ENCODE measurements around the gene SLC13A4.
A peak's percentile ranks its signal among the peaks of the same experiment; 100 is the strongest.

The SLC13A4 gene

DNA sequence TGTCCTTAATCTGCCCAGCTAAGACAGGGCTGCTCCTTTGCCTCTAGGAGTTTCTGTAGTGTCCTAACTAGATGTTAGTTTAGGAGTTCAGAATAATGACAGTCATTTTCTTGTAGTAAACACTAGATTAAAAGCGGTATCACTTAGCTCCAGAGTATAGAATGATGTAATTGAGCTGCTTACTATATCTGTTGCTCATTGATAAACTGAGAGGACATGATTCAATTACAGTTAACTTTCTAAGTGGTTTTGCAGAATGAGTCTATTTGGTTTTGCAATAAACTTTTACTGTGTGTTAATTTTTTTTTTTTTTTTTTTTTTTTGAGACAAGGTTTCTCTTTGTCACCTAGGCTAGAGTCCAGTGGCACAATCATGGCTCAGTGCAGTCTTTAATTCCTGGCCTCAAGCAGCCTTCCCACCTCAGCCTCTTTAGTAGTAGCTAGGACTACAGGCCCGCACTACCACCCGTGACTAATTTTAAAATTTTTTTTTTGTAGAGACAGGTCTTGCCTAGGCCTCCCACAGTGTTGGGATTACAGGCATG lies 63.9 kb downstream of the SLC13A4 start:
- Histone ChIP-seq H3K4me3 (ENCODE audit: low read depth, low read length) (peak overlapping the region; percentile 97), H3K27ac (ENCODE audit: low read depth, low read length) (peak overlapping the region; percentile 98), H3K79me2 (ENCODE audit: control insufficient read depth, insufficient read depth, low read length, unreplicated experiment) (peaks cover 61% of the 10 kb centered on the region), H3K36me3 (ENCODE audit: insufficient read depth, low read length) (no peaks in the 10 kb centered on the region), H3K27me3 (ENCODE audit: insufficient read depth, low read length) (no peaks in the 10 kb centered on the region), H2AFZ (ENCODE audit: low read length, unreplicated experiment) (no peak overlapping the region), H3K4me1 (ENCODE audit: control insufficient read depth, insufficient read depth, low read length, unreplicated experiment) (peaks cover 27% of the 10 kb centered on the region)

GRCh38 chr7:135662373-135663114 lies 65.4 kb downstream of the SLC13A4 start, which contains the start of gene STMP1:
Gene STMP1 (plus strand): TSS chr7:135662514.
- H3K36me3 ChIP-seq (ENCODE audit: insufficient read depth, low read length) = no peaks in the 10 kb centered on the region
- H3K79me2 ChIP-seq (ENCODE audit: control insufficient read depth, insufficient read depth, low read length, unreplicated experiment) = peaks cover 45% of the 10 kb centered on the region
- peaks cover 25% of the 10 kb centered on the region for H3K4me1 ChIP-seq (ENCODE audit: control insufficient read depth, insufficient read depth, low read length, unreplicated experiment)
- no peaks in the 10 kb centered on the region for H3K27me3 ChIP-seq (ENCODE audit: insufficient read depth, low read length)
- peak within 1 kb of the TSS; percentile 90 for H2AFZ ChIP-seq (ENCODE audit: low read length, unreplicated experiment)
- H3K27ac ChIP-seq (ENCODE audit: low read depth, low read length) = peak within 1 kb of the TSS; percentile 98
- peak within 1 kb of the TSS; percentile 97 for H3K4me3 ChIP-seq (ENCODE audit: low read depth, low read length)

DNA sequence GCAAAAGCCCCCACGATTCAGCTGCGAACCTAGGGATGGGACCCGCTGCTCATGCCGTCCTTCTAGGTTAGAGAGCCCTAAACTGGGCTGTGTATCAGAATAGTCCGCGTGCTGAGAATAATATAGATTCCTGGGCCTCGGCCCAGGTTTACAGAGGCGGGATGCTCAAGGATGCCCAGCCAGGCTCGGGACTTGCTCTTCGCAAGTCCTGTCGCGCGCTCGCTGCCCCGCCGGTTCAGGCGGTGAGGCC lies 65.9 kb downstream of the SLC13A4 start:
- Histone ChIP-seq H3K4me1 (ENCODE audit: control insufficient read depth, insufficient read depth, low read length, unreplicated experiment) (peaks cover 25% of the 10 kb centered on the region), H2AFZ (ENCODE audit: low read length, unreplicated experiment) (peak overlapping the region; percentile 89), H3K27me3 (ENCODE audit: insufficient read depth, low read length) (no peaks in the 10 kb centered on the region), H3K27ac (ENCODE audit: low read depth, low read length) (peak overlapping the region; percentile 98), H3K79me2 (ENCODE audit: control insufficient read depth, insufficient read depth, low read length, unreplicated experiment) (peaks cover 41% of the 10 kb centered on the region), H3K36me3 (ENCODE audit: insufficient read depth, low read length) (no peaks in the 10 kb centered on the region), H3K4me3 (ENCODE audit: low read depth, low read length) (peak overlapping the region; percentile 97)

GRCh38 chr7:135661311-135662122 lies 66.5 kb downstream of the SLC13A4 start:
- peak overlapping the region; percentile 98 for H3K27ac ChIP-seq (ENCODE audit: low read depth, low read length)
- H3K79me2 ChIP-seq (ENCODE audit: control insufficient read depth, insufficient read depth, low read length, unreplicated experiment) = peaks cover 36% of the 10 kb centered on the region
- H2AFZ ChIP-seq (ENCODE audit: low read length, unreplicated experiment) = peak overlapping the region; percentile 89
- no peaks in the 10 kb centered on the region for H3K27me3 ChIP-seq (ENCODE audit: insufficient read depth, low read length)
- H3K4me3 ChIP-seq (ENCODE audit: low read depth, low read length) = peak overlapping the region; percentile 97
- H3K36me3 ChIP-seq (ENCODE audit: insufficient read depth, low read length) = no peaks in the 10 kb centered on the region
- peaks cover 21% of the 10 kb centered on the region for H3K4me1 ChIP-seq (ENCODE audit: control insufficient read depth, insufficient read depth, low read length, unreplicated experiment)

DNA sequence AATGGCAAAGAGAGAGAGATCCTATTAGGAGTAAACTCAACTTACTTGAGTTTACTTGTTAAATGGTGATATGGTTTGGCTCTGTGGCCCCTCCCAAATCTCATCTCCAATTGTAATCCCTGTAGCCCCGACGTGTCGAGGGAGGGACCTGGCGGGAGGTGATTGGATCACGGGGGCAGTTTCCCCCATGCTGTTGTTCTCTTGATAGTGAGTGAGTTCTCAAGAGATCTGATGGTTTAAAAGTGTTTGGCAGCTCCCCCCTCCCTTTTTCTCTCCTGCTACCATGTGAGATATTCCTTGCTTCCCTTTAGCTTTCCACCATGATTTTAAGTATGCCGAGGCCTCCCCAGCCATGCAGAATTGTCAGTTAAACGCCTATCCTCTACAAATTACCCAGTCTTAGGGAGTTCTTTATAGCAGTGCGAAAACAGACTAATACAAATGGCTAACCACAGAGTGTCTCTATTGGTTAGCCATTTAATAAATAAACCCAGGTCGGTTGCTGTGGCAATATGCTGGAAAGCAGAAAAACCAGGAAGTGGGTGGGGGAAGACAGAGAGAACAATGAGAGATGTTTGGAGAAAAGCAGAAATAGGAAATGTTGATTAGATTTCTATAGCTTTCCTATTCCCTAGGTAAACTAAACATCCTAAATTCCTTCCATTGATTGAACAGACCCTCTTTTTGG lies 68.7 kb downstream of the SLC13A4 start:
- peaks cover 8% of the 10 kb centered on the region for H3K4me1 ChIP-seq (ENCODE audit: control insufficient read depth, insufficient read depth, low read length, unreplicated experiment)
- H3K27me3 ChIP-seq (ENCODE audit: insufficient read depth, low read length) = no peaks in the 10 kb centered on the region
- no peak overlapping the region for H3K4me3 ChIP-seq (ENCODE audit: low read depth, low read length)
- peaks cover 14% of the 10 kb centered on the region for H3K79me2 ChIP-seq (ENCODE audit: control insufficient read depth, insufficient read depth, low read length, unreplicated experiment)
- no peaks in the 10 kb centered on the region for H3K36me3 ChIP-seq (ENCODE audit: insufficient read depth, low read length)
- no peak overlapping the region for H3K27ac ChIP-seq (ENCODE audit: low read depth, low read length)
- H2AFZ ChIP-seq (ENCODE audit: low read length, unreplicated experiment) = no peak overlapping the region

GRCh38 chr7:135658564-135658963 lies 69.4 kb downstream of the SLC13A4 start:
- H3K36me3 ChIP-seq (ENCODE audit: insufficient read depth, low read length) = no peaks in the 10 kb centered on the region
- no peak overlapping the region for H3K4me3 ChIP-seq (ENCODE audit: low read depth, low read length)
- H2AFZ ChIP-seq (ENCODE audit: low read length, unreplicated experiment) = no peak overlapping the region
- no peaks in the 10 kb centered on the region for H3K27me3 ChIP-seq (ENCODE audit: insufficient read depth, low read length)
- H3K4me1 ChIP-seq (ENCODE audit: control insufficient read depth, insufficient read depth, low read length, unreplicated experiment) = peaks cover 3% of the 10 kb centered on the region
- peaks cover 6% of the 10 kb centered on the region for H3K79me2 ChIP-seq (ENCODE audit: control insufficient read depth, insufficient read depth, low read length, unreplicated experiment)
- no peak overlapping the region for H3K27ac ChIP-seq (ENCODE audit: low read depth, low read length)

GRCh38 chr7:135653340-135654080 lies 74.5 kb downstream of the SLC13A4 start:
- Histone ChIP-seq H3K79me2 (ENCODE audit: control insufficient read depth, insufficient read depth, low read length, unreplicated experiment) (no peaks in the 10 kb centered on the region), H3K36me3 (ENCODE audit: insufficient read depth, low read length) (peaks cover 3% of the 10 kb centered on the region; the same call in 1 of the 2 replicates), H3K4me1 (ENCODE audit: control insufficient read depth, insufficient read depth, low read length, unreplicated experiment) (no peaks in the 10 kb centered on the region), H2AFZ (ENCODE audit: low read length, unreplicated experiment) (no peak overlapping the region), H3K27me3 (ENCODE audit: insufficient read depth, low read length) (no peaks in the 10 kb centered on the region), H3K27ac (ENCODE audit: low read depth, low read length) (no peak overlapping the region), H3K4me3 (ENCODE audit: low read depth, low read length) (no peak overlapping the region)

GRCh38 chr7:135650831-135651573 lies 77.0 kb downstream of the SLC13A4 start:
- no peaks in the 10 kb centered on the region for H3K79me2 ChIP-seq (ENCODE audit: control insufficient read depth, insufficient read depth, low read length, unreplicated experiment)
- no peaks in the 10 kb centered on the region for H3K27me3 ChIP-seq (ENCODE audit: insufficient read depth, low read length)
- H3K27ac ChIP-seq (ENCODE audit: low read depth, low read length) = no peak overlapping the region
- no peaks in the 10 kb centered on the region for H3K4me1 ChIP-seq (ENCODE audit: control insufficient read depth, insufficient read depth, low read length, unreplicated experiment)
- H3K36me3 ChIP-seq (ENCODE audit: insufficient read depth, low read length) = peaks cover 10% of the 10 kb centered on the region
- H2AFZ ChIP-seq (ENCODE audit: low read length, unreplicated experiment) = no peak overlapping the region
- H3K4me3 ChIP-seq (ENCODE audit: low read depth, low read length) = no peak overlapping the region

GRCh38 chr7:135648235-135648634 lies 79.8 kb downstream of the SLC13A4 start:
- no peak overlapping the region for H2AFZ ChIP-seq (ENCODE audit: low read length, unreplicated experiment)
- no peak overlapping the region for H3K4me3 ChIP-seq (ENCODE audit: low read depth, low read length)
- H3K79me2 ChIP-seq (ENCODE audit: control insufficient read depth, insufficient read depth, low read length, unreplicated experiment) = no peaks in the 10 kb centered on the region
- no peaks in the 10 kb centered on the region for H3K4me1 ChIP-seq (ENCODE audit: control insufficient read depth, insufficient read depth, low read length, unreplicated experiment)
- H3K36me3 ChIP-seq (ENCODE audit: insufficient read depth, low read length) = peaks cover 15% of the 10 kb centered on the region
- no peak overlapping the region for H3K27ac ChIP-seq (ENCODE audit: low read depth, low read length)
- H3K27me3 ChIP-seq (ENCODE audit: insufficient read depth, low read length) = no peaks in the 10 kb centered on the region

Data from ACC112 (cell line).